Prostate gland (tissue), 2 donors: ENCODE measurements around the gene GALNT7. TPM values are rescaled to one million over a fixed set of nuclear protein-coding genes. Genes with fewer than 3 reads are reported as not detected.

Experiments used
- DNase-seq: peaks from one replicate; pipeline ENCODE4 v3.0.0-alpha.2; 2019; ENCODE audit warnings: low spot score
- H3K27ac ChIP-seq, 2 donors: fragments of 200-600 bp; sonication (generic); 2 replicates each; pipeline ENCODE4 v1.5.1; 2017 to 2019
- H3K27me3 ChIP-seq: fragments of 200-600 bp; sonication (generic); replicated peaks from 2 replicates; pipeline ENCODE4 v1.5.1; 2019; ENCODE audit not compliant: insufficient read depth
- H3K36me3 ChIP-seq, 2 donors: fragments of 200-600 bp; sonication (generic); 1 replicate in 1 of 2; 2 replicates in 1 of 2; pipeline versions ENCODE4 v1.5.1 to v1.8.1; 2017 to 2019
- H3K4me1 ChIP-seq: fragments of 200-600 bp; sonication (generic); replicated peaks from 2 replicates; pipeline ENCODE4 v1.5.1; 2019
- H3K4me3 ChIP-seq, 2 donors: fragments of 200-600 bp; sonication (generic); 2 replicates each; pipeline ENCODE4 v1.5.1; 2017 to 2019
- H3K9me3 ChIP-seq: fragments of 200-600 bp; sonication (generic); 2 replicates; pipeline ENCODE4 v1.5.1; 2017
- POLR2A ChIP-seq: fragments of 450-650 bp; IDR thresholded peaks from one replicate; pipeline ENCODE4 v1.6.1; 2016; ENCODE audit warnings: antibody characterized with exemption, mild to moderate bottlenecking
- POLR2AphosphoS5 ChIP-seq: sonication (generic); formaldehyde crosslinking; IDR thresholded peaks from one replicate; pipeline ENCODE4 v1.6.1; 2017; ENCODE audit warnings: antibody characterized with exemption
- WGBS: methylation state at CpG from one replicate; pipeline ENCODE4 v1.1.5; 2018; 5-methylcytosine and 5-hydroxymethylcytosine counted together
- intact Hi-C: fragments of 100-400 bp; cut with DNase I; formaldehyde crosslinking; loops from one replicate; pipeline ENCODE4 v1.14.2; 2022
- total RNA-seq, 2 donors: library from RNA; depleted of rRNA; stranded (reverse); fragments of >200 nt; gene quantifications; one replicate each; pipeline ENCODE4 v1.1.0, GENCODE V29; 2016
- TF ChIP-seq, protein P1 (sequence below), 4 experiments: fragments of 200-600 bp in 2 of 4; fragments of 450-650 bp in 2 of 4; sonication (generic) in 2 of 4; IDR thresholded peaks; 1 replicate in 3 of 4; 2 replicates in 1 of 4; pipeline ENCODE4 v1.5.1; 2016 to 2019; ENCODE audit warnings: antibody characterized with exemption in 4 of 4, mild to moderate bottlenecking in 2 of 4, moderate library complexity in 2 of 4

GALNT7 gene
- total RNA-seq, 2 donors from 2014 or later: 45.5 to 109 TPM

GRCh38 chr4:173272314-173272713 is 103.7 kb downstream of the GALNT7 start:
- no peak for DNase-seq
- no peaks in the 10 kb centered on the region for H3K27me3 ChIP-seq
- 91% methylated on average over 5 of the region's 5 CpGs for WGBS
- TF ChIP-seq POLR2AphosphoS5: no peak
- TF ChIP-seq, protein P1, sequence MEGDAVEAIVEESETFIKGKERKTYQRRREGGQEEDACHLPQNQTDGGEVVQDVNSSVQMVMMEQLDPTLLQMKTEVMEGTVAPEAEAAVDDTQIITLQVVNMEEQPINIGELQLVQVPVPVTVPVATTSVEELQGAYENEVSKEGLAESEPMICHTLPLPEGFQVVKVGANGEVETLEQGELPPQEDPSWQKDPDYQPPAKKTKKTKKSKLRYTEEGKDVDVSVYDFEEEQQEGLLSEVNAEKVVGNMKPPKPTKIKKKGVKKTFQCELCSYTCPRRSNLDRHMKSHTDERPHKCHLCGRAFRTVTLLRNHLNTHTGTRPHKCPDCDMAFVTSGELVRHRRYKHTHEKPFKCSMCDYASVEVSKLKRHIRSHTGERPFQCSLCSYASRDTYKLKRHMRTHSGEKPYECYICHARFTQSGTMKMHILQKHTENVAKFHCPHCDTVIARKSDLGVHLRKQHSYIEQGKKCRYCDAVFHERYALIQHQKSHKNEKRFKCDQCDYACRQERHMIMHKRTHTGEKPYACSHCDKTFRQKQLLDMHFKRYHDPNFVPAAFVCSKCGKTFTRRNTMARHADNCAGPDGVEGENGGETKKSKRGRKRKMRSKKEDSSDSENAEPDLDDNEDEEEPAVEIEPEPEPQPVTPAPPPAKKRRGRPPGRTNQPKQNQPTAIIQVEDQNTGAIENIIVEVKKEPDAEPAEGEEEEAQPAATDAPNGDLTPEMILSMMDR (IDR thresholded peaks at IDR 0.05): no peak
- H3K4me1 ChIP-seq: no peaks in the 10 kb centered on the region
- H3K9me3 ChIP-seq: no peaks in the 10 kb centered on the region
- intact Hi-C loops: no loop called here
- no peak overlapping the region for H3K4me3 ChIP-seq
- no peak overlapping the region for H3K27ac ChIP-seq
- no peaks in the 10 kb centered on the region for H3K36me3 ChIP-seq

- Histone ChIP-seq H3K27me3 (no peaks in the 10 kb centered on the region), H3K27ac (no peak overlapping the region), H3K36me3 (no peaks in the 10 kb centered on the region), H3K9me3 (no peaks in the 10 kb centered on the region), H3K4me1 (no peaks in the 10 kb centered on the region), H3K4me3 (no peak overlapping the region)
- intact Hi-C loops: no loop called here
- WGBS: 65% methylated on average over 1 of the region's 1 CpG
- TF ChIP-seq, protein P1 (IDR thresholded peaks at IDR 0.05): no peak
- TF ChIP-seq POLR2AphosphoS5 (no peak), POLR2A (no peak)
- DNase-seq: no peak
Observed at GRCh38 chr4:173272996-173273395, 104.4 kb downstream of the GALNT7 start.

- Histone ChIP-seq H3K4me3 (no peak overlapping the region), H3K27ac (no peak overlapping the region), H3K9me3 (no peaks in the 10 kb centered on the region), H3K27me3 (no peaks in the 10 kb centered on the region), H3K36me3 (no peaks in the 10 kb centered on the region), H3K4me1 (no peaks in the 10 kb centered on the region)
- DNase-seq: no peak
- TF ChIP-seq POLR2A (no peak), POLR2AphosphoS5 (no peak)
- TF ChIP-seq, protein P1 (IDR thresholded peaks at IDR 0.05): no peak
- intact Hi-C loops: no loop called here
Observed at GRCh38 chr4:173273941-173274340, 105.3 kb downstream of the GALNT7 start.

- TF ChIP-seq POLR2A: no peak
- TF ChIP-seq, protein P1 (IDR thresholded peaks at IDR 0.05): no peak
- no peak for TF ChIP-seq POLR2AphosphoS5
- Histone ChIP-seq H3K4me1 (no peaks in the 10 kb centered on the region), H3K4me3 (no peak overlapping the region), H3K27me3 (no peaks in the 10 kb centered on the region), H3K36me3 (no peaks in the 10 kb centered on the region), H3K9me3 (no peaks in the 10 kb centered on the region), H3K27ac (no peak overlapping the region)
- intact Hi-C loops: no loop called here
- no peak for DNase-seq
- 98% methylated on average over 4 of the region's 4 CpGs for WGBS
Observed at GRCh38 chr4:173274744-173275143, 106.1 kb downstream of the GALNT7 start.

- intact Hi-C loops: no loop called here
- 97% methylated on average over 7 of the region's 7 CpGs for WGBS
- no peak for DNase-seq
Observed at GRCh38 chr4:173275150-173275549, 106.5 kb downstream of the GALNT7 start.

More at GRCh38 chr4:173275150-173275549, 106.5 kb downstream of the GALNT7 start:
- H3K27me3 ChIP-seq: no peaks in the 10 kb centered on the region
- no peak for TF ChIP-seq POLR2A
- TF ChIP-seq, protein P1 (IDR thresholded peaks at IDR 0.05): no peak
- TF ChIP-seq POLR2AphosphoS5: no peak
- no peaks in the 10 kb centered on the region for H3K36me3 ChIP-seq
- no peaks in the 10 kb centered on the region for H3K4me1 ChIP-seq
- no peak overlapping the region for H3K4me3 ChIP-seq
- H3K27ac ChIP-seq: no peak overlapping the region
- no peaks in the 10 kb centered on the region for H3K9me3 ChIP-seq
